H9 (cell line): Measurements from ENCODE around the gene SF3A1. TPM values are rescaled to one million over a fixed set of nuclear protein-coding genes. Genes with fewer than 3 reads are reported as not detected.

Source experiments
- DNase-seq: peaks from one replicate; pipeline ENCODE4 v3.0.0-alpha.2; 2017
- H2AFZ ChIP-seq: one replicate; pipeline ENCODE4 v1.6.1; 2013; ENCODE audit warnings: mild to moderate bottlenecking, low read length, control low read depth, moderate library complexity
- H2AK5ac ChIP-seq: 2 replicates; pipeline ENCODE4 v1.6.1; 2013; ENCODE audit warnings: low read length, control low read depth, mixed read lengths; ENCODE audit not compliant: insufficient read length
- H2BK120ac ChIP-seq: one replicate; pipeline ENCODE4 v1.6.1; 2013; ENCODE audit warnings: low read depth, mild to moderate bottlenecking, low read length, control low read depth, inconsistent platforms; ENCODE audit not compliant: poor library complexity, severe bottlenecking
- H2BK12ac ChIP-seq: 2 replicates; pipeline ENCODE4 v1.6.1; 2013; ENCODE audit warnings: low read length, control low read depth, mixed read lengths, low read depth; ENCODE audit not compliant: insufficient read length
- H2BK15ac ChIP-seq: 2 replicates; pipeline ENCODE4 v1.6.1; 2013; ENCODE audit warnings: low read depth, low read length, control low read depth
- H2BK20ac ChIP-seq: one replicate; pipeline ENCODE4 v1.6.1; 2013; ENCODE audit warnings: low read depth, mild to moderate bottlenecking, low read length, control low read depth, inconsistent platforms; ENCODE audit not compliant: poor library complexity, severe bottlenecking
- H2BK5ac ChIP-seq: 2 replicates; pipeline ENCODE4 v1.6.1; 2013; ENCODE audit warnings: low read length, control low read depth, mixed read lengths; ENCODE audit not compliant: insufficient read length
- H3K14ac ChIP-seq: 2 replicates; pipeline ENCODE4 v1.6.1; 2013; ENCODE audit warnings: low read length, control low read depth; ENCODE audit not compliant: insufficient read depth
- H3K18ac ChIP-seq: 2 replicates; pipeline ENCODE4 v1.6.1; 2013; ENCODE audit warnings: low read depth, mild to moderate bottlenecking, mixed read lengths, low read length, control low read depth; ENCODE audit not compliant: insufficient read length
- H3K23ac ChIP-seq: 2 replicates; pipeline ENCODE4 v1.6.1; 2013; ENCODE audit warnings: low read length, control low read depth, mixed read lengths, low read depth; ENCODE audit not compliant: insufficient read length
- H3K23me2 ChIP-seq: 2 replicates; pipeline ENCODE4 v1.6.1; 2013; ENCODE audit warnings: low read depth, mild to moderate bottlenecking, mixed read lengths, low read length, control low read depth; ENCODE audit not compliant: insufficient read length, poor library complexity, severe bottlenecking
- H3K27ac ChIP-seq: 2 replicates; pipeline ENCODE4 v1.5.1; 2013; ENCODE audit warnings: low read length, control low read depth, mixed read lengths, low read depth; ENCODE audit not compliant: insufficient read length
- H3K27me3 ChIP-seq: 2 replicates; pipeline ENCODE4 v1.6.1; 2013; ENCODE audit warnings: low read length, control low read depth, inconsistent platforms; ENCODE audit not compliant: insufficient read depth
- H3K4ac ChIP-seq: 2 replicates; pipeline ENCODE4 v1.6.1; 2013; ENCODE audit warnings: low read depth, mild to moderate bottlenecking, control low read depth, inconsistent platforms, low read length, moderate library complexity
- H3K4me1 ChIP-seq: 2 replicates; pipeline ENCODE4 v1.6.1; 2013; ENCODE audit warnings: low read length, control low read depth, inconsistent platforms; ENCODE audit not compliant: insufficient read depth
- H3K4me2 ChIP-seq: 2 replicates; pipeline ENCODE4 v1.6.1; 2013; ENCODE audit warnings: low read length, control low read depth, mixed read lengths; ENCODE audit not compliant: insufficient read length, insufficient read depth
- H3K56ac ChIP-seq: 2 replicates; pipeline ENCODE4 v1.6.1; 2013; ENCODE audit warnings: low read depth, mild to moderate bottlenecking, mixed read lengths, low read length, control low read depth; ENCODE audit not compliant: insufficient read length
- H3K79me1 ChIP-seq: 2 replicates; pipeline ENCODE4 v1.6.1; 2013; ENCODE audit warnings: low read depth, mild to moderate bottlenecking, moderate library complexity, low read length, control low read depth, inconsistent platforms; ENCODE audit not compliant: insufficient read depth, poor library complexity, severe bottlenecking
- H3K79me2 ChIP-seq: 2 replicates; pipeline ENCODE4 v1.6.1; 2013; ENCODE audit warnings: low read length, control low read depth, inconsistent platforms; ENCODE audit not compliant: insufficient read depth
- H3K9ac ChIP-seq: 2 replicates; pipeline ENCODE4 v1.6.1; 2013; ENCODE audit warnings: low read length, control low read depth, mixed read lengths; ENCODE audit not compliant: insufficient read length; ENCODE audit errors: extremely low read depth
- H3K9me3 ChIP-seq: one replicate; pipeline ENCODE4 v1.6.1; 2013; ENCODE audit warnings: low read depth, low read length, inconsistent platforms; ENCODE audit not compliant: control insufficient read depth
- H3T11ph ChIP-seq: one replicate; pipeline ENCODE4 v1.6.1; 2013; ENCODE audit warnings: mild to moderate bottlenecking, low read length, control low read depth, inconsistent platforms
- H4K20me1 ChIP-seq: one replicate; pipeline ENCODE4 v1.6.1; 2013; ENCODE audit not compliant: control insufficient read depth, insufficient read length, insufficient read depth
- H4K5ac ChIP-seq: 2 replicates; pipeline ENCODE4 v1.6.1; 2013; ENCODE audit warnings: low read depth, mild to moderate bottlenecking, mixed read lengths, low read length, control low read depth; ENCODE audit not compliant: insufficient read length
- H4K8ac ChIP-seq: replicated peaks from 2 replicates; pipeline ENCODE4 v1.6.1; 2013; ENCODE audit warnings: low read length, control low read depth, mixed read lengths, low read depth; ENCODE audit not compliant: insufficient read length
- H4K91ac ChIP-seq: 2 replicates; pipeline ENCODE4 v1.6.1; 2013; ENCODE audit warnings: low read depth, mild to moderate bottlenecking, moderate library complexity, mixed read lengths, low read length, control low read depth; ENCODE audit not compliant: insufficient read length
- H3K27ac Mint-ChIP-seq, 3 experiments: 2 replicates in 2 of 3; 3 replicates in 1 of 3; pipeline ENCODE4 v1.8.0; 2020 to 2021; ENCODE audit warnings: mixed read lengths in 3 of 3, mild to moderate bottlenecking in 1 of 3, moderate library complexity in 1 of 3
- H3K27me3 Mint-ChIP-seq: 2 replicates; pipeline ENCODE4 v1.8.0; 2021; ENCODE audit warnings: low read depth, mild to moderate bottlenecking, moderate library complexity, mixed read lengths
- H3K36me3 Mint-ChIP-seq, 3 experiments: 2 replicates in 2 of 3; 3 replicates in 1 of 3; pipeline ENCODE4 v1.8.0; 2020 to 2021; ENCODE audit warnings: low read depth in 3 of 3, mixed read lengths in 3 of 3; ENCODE audit not compliant: insufficient read depth in 1 of 3
- H3K4me1 Mint-ChIP-seq, 2 experiments: 2 replicates each; pipeline ENCODE4 v1.8.0; 2020; ENCODE audit warnings: mixed read lengths in 2 of 2
- H3K4me3 Mint-ChIP-seq, 2 experiments: 2 replicates in 1 of 2; 3 replicates in 1 of 2; pipeline ENCODE4 v1.8.0; 2020 to 2021; ENCODE audit warnings: mild to moderate bottlenecking in 2 of 2, mixed read lengths in 2 of 2, moderate library complexity in 1 of 2
- H3K9me3 Mint-ChIP-seq, 2 experiments: 2 replicates in 1 of 2; 3 replicates in 1 of 2; pipeline ENCODE4 v1.8.0; 2020; ENCODE audit warnings: mild to moderate bottlenecking in 2 of 2, mixed read lengths in 2 of 2, moderate library complexity in 1 of 2
- CTCF ChIP-seq: fragments of 200-600 bp; sonication (generic); conservative IDR thresholded peaks from 3 replicates; pipeline ENCODE4 v1.8.0; 2021; ENCODE audit warnings: antibody characterized with exemption, mild to moderate bottlenecking
- WGBS: extraction: QIAGEN DNeasy Blood & Tissue Kit; methylation state at CpG from one replicate; pipeline ENCODE4 v1.1.7; 2013; ENCODE audit warnings: missing lambda C conversion rate, low lambda C conversion rate, mixed read lengths; ENCODE audit not compliant: insufficient read length; ENCODE audit errors: extremely low coverage; 5-methylcytosine and 5-hydroxymethylcytosine counted together
- total RNA-seq: library from RNA; stranded (reverse); gene quantifications from 2 replicates; pipeline ENCODE4 v1.2.1, GENCODE V29; 2021

SF3A1 gene
- total RNA-seq, 1 experiment from 2014 or later, result 225 TPM

- Histone ChIP-seq H4K91ac (no peak overlapping the region), H3T11ph (no peak overlapping the region), H3K23me2 (peaks cover 6% of the 10 kb centered on the region), H4K8ac (no peak overlapping the region), H2BK5ac (no peak overlapping the region), H3K4me2 (no peak overlapping the region), H3K9me3 (no peaks in the 10 kb centered on the region), H2AK5ac (no peak overlapping the region), H3K27me3 (no peaks in the 10 kb centered on the region), H2BK120ac (no peak overlapping the region), H3K4me1 (no peaks in the 10 kb centered on the region; the same call in 1 of the 2 replicates), H3K23ac (no peak overlapping the region), H2AFZ (no peak overlapping the region), H3K14ac (no peak overlapping the region), H3K56ac (no peak overlapping the region), H3K18ac (no peak overlapping the region), H3K9ac (no peak overlapping the region), H2BK20ac (no peak overlapping the region), H4K20me1 (no peaks in the 10 kb centered on the region), H3K27ac (no peak overlapping the region), H3K4ac (no peak overlapping the region), H3K79me1 (no peaks in the 10 kb centered on the region), H3K79me2 (no peaks in the 10 kb centered on the region), H4K5ac (no peak overlapping the region), H2BK15ac (no peak overlapping the region), H2BK12ac (no peak overlapping the region)
- Mint-ChIP-seq H3K36me3 (peaks cover 0 to 8% (median 5%) of the 10 kb centered on the region in 3 experiments; a peak in 3 of 7 replicates), H3K9me3 (peaks cover 8 to 11% of the 10 kb centered on the region in 2 experiments), H3K4me1 (peaks cover 32 to 41% of the 10 kb centered on the region in 2 experiments), H3K4me3 (no peak overlapping the region), H3K27ac (peak overlapping the region in 2 of 3 experiments; percentile 23 to 86; a peak in 2 of 7 replicates), H3K27me3 (peaks cover 15% of the 10 kb centered on the region)
- WGBS, result no CpG with 5 or more reads among the region's 5 CpGs
- DNase-seq, result peak; percentile 71
- TF ChIP-seq CTCF, result peak; percentile 83
Observed at GRCh38 chr22:30390974-30391691, 34.4 kb upstream of the SF3A1 start.
